ENCODE results near the gene NT5C. TPM values are rescaled to one million over a fixed set of nuclear protein-coding genes. Genes with fewer than 3 reads are reported as not detected.

NT5C gene
- total RNA-seq, 1 donor from 2014 or later: 64.4 TPM

GRCh38 chr17:75116737-75117136 lies 14.8 kb downstream of the NT5C start:
- DNase-seq (ENCODE audit: low read depth): no peak

DNA sequence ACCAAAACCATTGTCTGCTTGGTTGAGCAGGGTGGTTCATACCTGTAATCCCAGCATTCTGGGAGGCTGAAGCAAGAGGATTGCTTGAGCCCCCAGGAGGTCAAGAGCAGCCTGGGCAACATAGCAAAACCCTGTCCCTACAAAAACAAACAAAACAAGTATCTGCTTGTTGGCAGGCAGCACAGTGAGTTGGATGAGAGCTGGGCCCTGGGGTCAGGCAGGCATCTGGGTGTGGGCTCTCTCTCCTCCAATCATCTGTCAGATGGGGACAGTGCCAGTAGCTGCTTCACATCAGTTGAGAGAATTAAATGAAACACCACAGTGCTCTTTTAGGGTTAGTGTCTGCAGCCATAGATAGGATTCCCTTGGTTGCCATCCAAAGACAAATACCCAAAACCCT lies 16.0 kb downstream of the NT5C start:
- no peak for DNase-seq (ENCODE audit: low read depth)

- DNase-seq (ENCODE audit: low read depth): no peak
Measured at GRCh38 chr17:75114552-75115314, 16.8 kb downstream of the NT5C start.

GRCh38 chr17:75113798-75114551 lies 17.6 kb downstream of the NT5C start:
- peak; percentile 91 for DNase-seq (ENCODE audit: low read depth)

- no peak for DNase-seq (ENCODE audit: low read depth)
Measured at GRCh38 chr17:75111777-75112335, 19.7 kb downstream of the NT5C start.

- peak; percentile 30 for DNase-seq (ENCODE audit: low read depth)
Measured at GRCh38 chr17:75110234-75110937, 21.2 kb downstream of the NT5C start.

GRCh38 chr17:75109407-75110233 lies 21.9 kb downstream of the NT5C start, which contains the start of gene ARMC7:
ARMC7 (plus strand) TSS chr17:75109969; CDS start chr17:75110289, 320 bp downstream.
- DNase-seq (ENCODE audit: low read depth): peak; percentile 89

- DNase-seq (ENCODE audit: low read depth): no peak
Measured at GRCh38 chr17:75109046-75109406, 22.5 kb downstream of the NT5C start.

- DNase-seq (ENCODE audit: low read depth): no peak
Measured at GRCh38 chr17:75108193-75108592, 23.3 kb downstream of the NT5C start.

GRCh38 chr17:75105126-75106080 lies 26.1 kb downstream of the NT5C start:
- peak; percentile 50 for DNase-seq (ENCODE audit: low read depth)

GRCh38 chr17:75103601-75104554 lies 27.7 kb downstream of the NT5C start:
- DNase-seq (ENCODE audit: low read depth): no peak

DNA sequence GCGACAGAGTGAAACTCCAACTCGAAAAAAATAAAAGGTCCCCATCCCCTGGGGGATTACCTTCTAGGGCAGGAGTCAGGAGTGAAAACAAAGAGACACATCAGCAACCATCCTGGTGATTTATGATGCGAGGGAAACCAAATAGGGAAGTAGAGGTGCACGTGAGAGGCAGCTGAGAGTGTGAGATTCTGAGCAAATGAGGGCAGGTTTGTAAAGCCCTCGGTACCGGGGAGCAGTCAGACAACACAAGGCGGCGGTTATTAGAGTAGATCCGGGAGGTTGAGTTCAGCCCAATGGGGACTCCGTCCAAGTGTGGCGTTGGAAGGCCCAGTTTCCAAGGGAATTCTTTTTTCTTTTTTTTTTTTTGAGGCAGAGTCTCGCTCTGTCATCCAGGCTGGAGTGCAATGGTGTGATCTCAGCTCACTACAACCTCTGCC lies 29.1 kb downstream of the NT5C start:
- no peak for DNase-seq (ENCODE audit: low read depth)

DNA sequence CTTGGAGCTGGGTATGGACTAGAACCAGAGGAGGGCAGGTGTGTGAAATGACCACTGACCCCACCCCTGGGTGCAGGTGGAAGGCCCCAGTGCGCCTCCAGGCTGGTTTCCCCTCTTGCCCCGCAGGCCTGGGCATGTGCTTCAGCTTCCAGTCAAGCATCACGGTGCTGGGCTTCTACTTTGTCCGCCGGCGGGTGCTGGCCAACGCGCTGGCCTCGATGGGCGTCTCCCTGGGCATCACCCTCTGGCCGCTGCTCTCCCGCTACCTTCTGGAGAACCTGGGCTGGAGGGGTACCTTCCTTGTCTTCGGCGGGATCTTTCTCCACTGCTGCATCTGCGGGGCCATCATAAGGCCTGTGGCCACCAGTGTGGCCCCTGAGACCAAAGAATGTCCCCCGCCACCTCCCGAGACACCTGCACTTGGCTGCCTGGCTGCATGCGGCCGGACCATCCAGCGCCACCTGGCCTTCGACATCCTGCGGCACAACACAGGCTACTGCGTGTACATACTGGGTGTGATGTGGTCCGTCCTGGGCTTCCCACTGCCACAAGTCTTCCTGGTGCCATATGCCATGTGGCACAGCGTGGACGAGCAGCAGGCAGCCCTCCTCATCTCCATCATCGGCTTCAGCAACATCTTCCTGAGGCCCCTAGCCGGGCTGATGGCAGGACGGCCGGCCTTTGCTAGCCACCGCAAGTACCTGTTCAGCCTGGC lies 31.5 kb downstream of the NT5C start:
- no peak for DNase-seq (ENCODE audit: low read depth)

DNA sequence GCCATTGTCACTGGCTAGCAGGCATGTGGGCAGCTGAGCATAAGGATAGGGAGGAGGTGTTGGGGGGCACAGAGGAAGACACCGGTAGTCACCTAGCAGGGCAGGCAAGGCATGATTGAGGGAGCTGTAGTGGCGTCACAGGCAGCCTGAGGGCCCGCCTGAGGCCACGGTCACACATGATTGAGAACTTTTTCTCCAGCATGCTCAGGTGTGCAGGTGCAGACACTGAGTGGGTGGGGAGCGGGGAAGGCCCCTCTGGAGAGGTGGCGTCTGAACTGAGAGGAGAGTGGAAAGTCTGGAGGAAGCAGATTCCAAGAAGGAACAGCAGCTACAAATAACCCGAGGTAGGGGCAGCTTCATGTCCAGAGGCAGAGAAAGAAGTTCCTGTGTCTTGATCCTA lies 32.7 kb downstream of the NT5C start:
- DNase-seq (ENCODE audit: low read depth): no peak

- no peak for DNase-seq (ENCODE audit: low read depth)
Measured at GRCh38 chr17:75097865-75098264, 33.7 kb downstream of the NT5C start.

- DNase-seq (ENCODE audit: low read depth): peak; percentile 80
Measured at GRCh38 chr17:75096082-75096625, 35.4 kb downstream of the NT5C start.

- DNase-seq (ENCODE audit: low read depth): no peak
Measured at GRCh38 chr17:75094871-75095399, 36.6 kb downstream of the NT5C start.
